Activated effector memory CD4-positive, alpha-beta T cell treated with Interleukin-2 at 50 U/mL for 16 hours (primary cell): ENCODE results near the gene TAF6.

Source experiments
- DNase-seq: peaks from one replicate; pipeline ENCODE4 v3.0.0-alpha.2; 2020

Gene TAF6

GRCh38 chr7:100119072-100119969 is at the start of gene TAF6, which contains the start of gene CNPY4:
TAF6 (minus strand) TSS chr7:100119358; CDS start chr7:100114209, 5,149 bp downstream.
CNPY4 (plus strand) TSS chr7:100119634; CDS start chr7:100119745, 111 bp downstream.
- peak; percentile 90 for DNase-seq

- no peak for DNase-seq
Observed at GRCh38 chr7:100167912-100168323, 48.8 kb upstream of the TAF6 start.

GRCh38 chr7:100166970-100167911 is 48.1 kb upstream of the TAF6 start:
- DNase-seq = no peak

GRCh38 chr7:100166317-100166940 is 47.3 kb upstream of the TAF6 start:
- DNase-seq = peak; percentile 36

- DNase-seq = no peak
Observed at GRCh38 chr7:100163871-100164270, 44.7 kb upstream of the TAF6 start.

- no peak for DNase-seq
Observed at GRCh38 chr7:100163006-100163531, 43.9 kb upstream of the TAF6 start.

- no peak for DNase-seq
Observed at GRCh38 chr7:100160067-100160466, 40.9 kb upstream of the TAF6 start.

GRCh38 chr7:100159099-100159623 is 40.0 kb upstream of the TAF6 start:
- no peak for DNase-seq

GRCh38 chr7:100158229-100159098 is 39.3 kb upstream of the TAF6 start, which contains the start of gene TRAPPC14:
TRAPPC14 (minus strand) TSS chr7:100158723; CDS start chr7:100158499, 224 bp downstream.
- peak; percentile 87 for DNase-seq

- no peak for DNase-seq
Observed at GRCh38 chr7:100157334-100158228, 38.4 kb upstream of the TAF6 start.

GRCh38 chr7:100157069-100157333 is 37.8 kb upstream of the TAF6 start:
- no peak for DNase-seq

GRCh38 chr7:100156331-100157068 is 37.3 kb upstream of the TAF6 start:
- no peak for DNase-seq

- no peak for DNase-seq
Observed at GRCh38 chr7:100155553-100156317, 36.6 kb upstream of the TAF6 start.

- no peak for DNase-seq
Observed at GRCh38 chr7:100154651-100155491, 35.7 kb upstream of the TAF6 start.

- no peak for DNase-seq
Observed at GRCh38 chr7:100153708-100154535, 34.8 kb upstream of the TAF6 start.

- DNase-seq = no peak
Observed at GRCh38 chr7:100152937-100153666, 33.9 kb upstream of the TAF6 start.
